Astrocyte of the cerebellum (primary cell): ENCODE results near the gene ROR1.

Experiments used
- DNase-seq: peaks from one replicate; pipeline ENCODE4 v3.0.0-alpha.2; 2011; ENCODE audit warnings: low read depth
- H3K4me3 ChIP-seq: 2 replicates; pipeline ENCODE4 v1.5.1; 2011; ENCODE audit warnings: mild to moderate bottlenecking, low read depth, low read length, moderate library complexity
- CTCF ChIP-seq: IDR thresholded peaks from 2 replicates; pipeline ENCODE4 v1.5.1; 2012; ENCODE audit warnings: low read length, low read depth, moderate library complexity, mild to moderate bottlenecking; ENCODE audit errors: missing control alignments
- in situ Hi-C: cut with HindIII; loops from 2 replicates; pipeline ENCODE4 v1.10.0; 2017; ENCODE audit warnings: low sequenced_read_pairs

The ROR1 gene

GRCh38 chr1:63855942-63856341 is 82.1 kb downstream of the ROR1 start:
- in situ Hi-C loops: no loop called here
- H3K4me3 ChIP-seq: no peak overlapping the region
- DNase-seq: no peak
- TF ChIP-seq CTCF: no peak

GRCh38 chr1:63856924-63857323 is 83.1 kb downstream of the ROR1 start:
- in situ Hi-C loops: no loop called here

GRCh38 chr1:63857478-63857877 is 83.7 kb downstream of the ROR1 start:
- no peak for TF ChIP-seq CTCF
- in situ Hi-C loops: no loop called here
- no peak overlapping the region for H3K4me3 ChIP-seq
- no peak for DNase-seq

More at GRCh38 chr1:63856924-63857323, 83.1 kb downstream of the ROR1 start:
- DNase-seq: no peak
- TF ChIP-seq CTCF: no peak
- H3K4me3 ChIP-seq: no peak overlapping the region

- no peak overlapping the region for H3K4me3 ChIP-seq
- in situ Hi-C loops: no loop called here
- DNase-seq: no peak
- TF ChIP-seq CTCF: no peak
Measured at GRCh38 chr1:63858153-63858552, 84.3 kb downstream of the ROR1 start.

GRCh38 chr1:63859480-63860275 is 85.9 kb downstream of the ROR1 start:
- in situ Hi-C loops: no loop called here

GRCh38 chr1:63861052-63861691 is 87.4 kb downstream of the ROR1 start:
- TF ChIP-seq CTCF: no peak
- in situ Hi-C loops: no loop called here
- H3K4me3 ChIP-seq: no peak overlapping the region
- DNase-seq: no peak

More at GRCh38 chr1:63859480-63860275, 85.9 kb downstream of the ROR1 start:
- no peak for TF ChIP-seq CTCF
- no peak overlapping the region for H3K4me3 ChIP-seq
- DNase-seq: no peak
